ENCODE data around the gene MAP3K15.

GRCh38 chrX:19350941-19351384 is 164.3 kb downstream of the MAP3K15 start:
- no peak for TF ChIP-seq GATA2 (IDR thresholded peaks at IDR 0.05; ENCODE audit: low read depth, low read length)
- TF ChIP-seq GATA3 (IDR thresholded peaks at IDR 0.05; ENCODE audit: low read depth, low read length), result no peak
